WTC11 (cell line): ENCODE results near the gene RPS6KC1.

Source experiments
- ATF2 ChIP-seq: sonication (generic); formaldehyde crosslinking; IDR thresholded peaks from 2 replicates; pipeline ENCODE4 v1.8.1; 2022; ENCODE audit warnings: low read depth, missing genetic modification reagents, borderline replicate concordance
- CTCF ChIP-seq: fragments of 200-600 bp; IDR thresholded peaks from 2 replicates; pipeline ENCODE4 v1.8.0; 2022; ENCODE audit warnings: antibody characterized with exemption
- SMAD3 ChIP-seq: sonication (generic); formaldehyde crosslinking; IDR thresholded peaks from 2 replicates; pipeline ENCODE4 v1.8.0; 2022; ENCODE audit warnings: missing genetic modification reagents, mild to moderate bottlenecking, borderline replicate concordance
- TF ChIP-seq, protein P1 (sequence below): sonication (generic); formaldehyde crosslinking; conservative IDR thresholded peaks from 2 replicates; pipeline ENCODE4 v1.8.1; 2022; ENCODE audit warnings: mild to moderate bottlenecking, missing genetic modification reagents

DNA sequence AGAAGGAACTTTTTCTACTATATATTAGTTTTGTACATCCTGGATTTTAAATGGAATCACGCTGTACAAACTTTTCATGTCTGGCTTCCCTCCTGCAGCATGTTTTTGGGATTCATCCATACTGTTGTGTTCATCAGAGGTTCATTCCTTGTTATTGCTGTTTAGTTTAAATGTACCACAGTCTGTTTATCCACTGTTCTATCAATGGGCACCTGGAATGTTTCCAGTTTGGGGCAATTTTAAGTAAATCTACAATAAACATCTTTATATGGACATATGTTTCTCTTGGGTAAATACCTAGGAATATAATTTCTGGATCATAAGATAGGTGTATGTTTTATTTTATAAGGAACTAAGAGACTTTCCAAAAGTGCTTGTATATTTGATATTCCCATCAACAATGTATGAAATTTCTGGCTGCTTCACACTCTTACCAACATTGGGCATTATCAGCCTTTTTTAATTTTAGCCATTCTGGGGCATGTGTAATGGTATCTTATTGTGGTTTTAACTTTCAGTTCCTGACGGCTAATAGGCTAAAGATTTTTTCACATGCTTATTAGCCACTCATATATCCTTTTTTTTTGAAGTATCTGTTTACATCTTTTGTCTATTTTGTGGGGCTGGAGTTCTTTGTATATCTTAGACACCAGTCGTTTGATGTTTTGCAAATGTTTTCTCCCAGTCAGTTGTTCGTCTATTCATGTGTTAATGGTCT, 48.8 kb downstream of the RPS6KC1 start:
- TF ChIP-seq CTCF (no peak), ATF2 (CRISPR knock-in tag) (no peak), SMAD3 (no peak)
- TF ChIP-seq, protein P1, sequence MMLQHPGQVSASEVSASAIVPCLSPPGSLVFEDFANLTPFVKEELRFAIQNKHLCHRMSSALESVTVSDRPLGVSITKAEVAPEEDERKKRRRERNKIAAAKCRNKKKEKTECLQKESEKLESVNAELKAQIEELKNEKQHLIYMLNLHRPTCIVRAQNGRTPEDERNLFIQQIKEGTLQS (CRISPR knock-in tag), result no peak
